K562 (cell line): Measurements from ENCODE around the gene GNAI2. TPM values are rescaled to one million over a fixed set of nuclear protein-coding genes. Genes with fewer than 3 reads are reported as not detected.

ENCODE experiments used
- ATAC-seq: fragments of 200-7000 bp; cut with Tn5 transposase; 3 replicates; pipeline ENCODE4 v1.9.1; 2020; ENCODE audit warnings: moderate library complexity
- BruUV-seq: library from RNA; stranded (reverse); fragments of 400-500 nt; replicated peaks from 2 replicates; lab custom pipeline; 2021; lab: Mats Ljungman, UMichigan
- CTCF ChIA-PET: fragments of 300-600 bp; formaldehyde crosslinking; extraction: SDS; loops from one replicate; lab custom pipeline; 2021; ENCODE audit warnings: low intra/inter-chr PET ratio; lab: Yijun Ruan, JAX
- POLR2A ChIA-PET: fragments of 300-600, 350-650 bp; sonication (Branson Sonifier 250); formaldehyde crosslinking; extraction: SDS; loops from one replicate; lab custom pipeline; 2021; ENCODE audit warnings: antibody characterized with exemption, inconsistent platforms; lab: Yijun Ruan, JAX
- DNase-seq, 4 experiments: peaks; one replicate each; pipeline versions ENCODE4 v3.0.0 to v3.0.0-alpha.2; 2011 to 2018; ENCODE audit warnings: low spot score in 3 of 4, mixed read lengths in 3 of 4; ENCODE audit errors: extremely low read depth in 1 of 4
- FAIRE-seq: peaks from 2 replicates; lab custom pipeline; 2011; peaks lifted over from hg19 to GRCh38; lab: Jason Lieb, UNC
- H2AFZ ChIP-seq: 2 replicates; pipeline ENCODE4 v1.6.0; 2011; ENCODE audit warnings: low read depth, low read length, control low read depth, inconsistent platforms
- H3K27ac ChIP-seq: fragments of 200-600 bp; 3 replicates; pipeline ENCODE4 v1.8.0; 2011; ENCODE audit warnings: low read depth, mild to moderate bottlenecking, control low read depth, inconsistent platforms, low read length, moderate library complexity, mixed read lengths; ENCODE audit errors: extremely low read depth
- H3K27me3 ChIP-seq, 2 experiments: fragments of 300-600 bp in 1 of 2; 2 replicates in 1 of 2; 3 replicates in 1 of 2; pipeline versions ENCODE4 v1.6.0 to v1.8.0; 2011; ENCODE audit warnings: inconsistent platforms in 2 of 2, low read length in 2 of 2, mild to moderate bottlenecking in 1 of 2, mixed read lengths in 1 of 2, moderate library complexity in 1 of 2; ENCODE audit not compliant: control insufficient read depth in 2 of 2, insufficient read depth in 2 of 2
- H3K36me3 ChIP-seq: fragments of 300-600 bp; 3 replicates; pipeline ENCODE4 v1.8.0; 2011; ENCODE audit warnings: mild to moderate bottlenecking, low read length, inconsistent platforms; ENCODE audit not compliant: control insufficient read depth, insufficient read depth
- H3K4me1 ChIP-seq, 2 experiments: fragments of 200-600 bp in 1 of 2; replicated peaks in 1 of 2; 2 replicates in 1 of 2; 3 replicates in 1 of 2; pipeline versions ENCODE4 v1.5.1 to v1.8.0; 2011; ENCODE audit warnings: inconsistent platforms in 2 of 2, low read length in 2 of 2, mild to moderate bottlenecking in 1 of 2, mixed read lengths in 1 of 2, moderate library complexity in 1 of 2; ENCODE audit not compliant: control insufficient read depth in 2 of 2, insufficient read depth in 2 of 2
- H3K4me2 ChIP-seq: 2 replicates; pipeline ENCODE4 v1.6.1; 2011; ENCODE audit warnings: low read length, control low read depth, inconsistent platforms, mixed read lengths; ENCODE audit not compliant: insufficient read depth
- H3K4me3 ChIP-seq: fragments of 200-600 bp; sonication (generic), shearing (Covaris generic); 2 replicates; pipeline ENCODE4 v1.5.1; 2016; ENCODE audit warnings: control low read depth, inconsistent platforms
- H3K79me2 ChIP-seq: fragments of 200-600 bp; 3 replicates; pipeline ENCODE4 v1.8.0; 2011; ENCODE audit warnings: low read length, inconsistent platforms; ENCODE audit not compliant: control insufficient read depth, insufficient read depth
- H3K9ac ChIP-seq, 2 experiments: 2 replicates each; pipeline versions ENCODE4 v1.6.0 to v1.6.1; 2011; ENCODE audit warnings: low read depth in 2 of 2, low read length in 2 of 2, control low read depth in 1 of 2, inconsistent platforms in 1 of 2, mild to moderate bottlenecking in 1 of 2, mixed read lengths in 1 of 2; ENCODE audit not compliant: insufficient read depth in 1 of 2
- H3K9me1 ChIP-seq: one replicate; pipeline ENCODE4 v1.6.0; 2011; ENCODE audit warnings: inconsistent platforms, mild to moderate bottlenecking, low read length, moderate library complexity; ENCODE audit not compliant: control insufficient read depth, insufficient read depth
- H3K9me3 ChIP-seq: replicated peaks from 2 replicates; pipeline ENCODE4 v1.5.1; 2011; ENCODE audit warnings: low read depth, low read length, inconsistent platforms; ENCODE audit not compliant: control insufficient read depth, insufficient read depth
- H4K20me1 ChIP-seq: replicated peaks from 2 replicates; pipeline ENCODE4 v1.6.1; 2011; ENCODE audit warnings: low read length, inconsistent platforms, mixed read lengths; ENCODE audit not compliant: control insufficient read depth, insufficient read depth
- CHD2 ChIP-seq: IDR thresholded peaks from 2 replicates; pipeline ENCODE4 v1.6.1; 2011; ENCODE audit warnings: low read depth, low read length
- CREM ChIP-seq: IDR thresholded peaks from 2 replicates; pipeline ENCODE4 v1.6.1; 2014; ENCODE audit warnings: antibody characterized with exemption, low read depth
- ESRRB ChIP-seq: fragments of 250-450 bp; sonication (Bioruptor Pico); IDR thresholded peaks from 2 replicates; pipeline ENCODE4 v1.5.0; 2020; ENCODE audit warnings: mild to moderate bottlenecking, moderate library complexity, borderline replicate concordance
- ETV6 ChIP-seq, 3 experiments: fragments of 150-350 bp in 1 of 3; sonication (generic) in 1 of 3; formaldehyde crosslinking in 1 of 3; IDR thresholded peaks; 2 replicates each; pipeline versions ENCODE4 v1.6.1 to v1.8.0; 2014 to 2022; ENCODE audit warnings: borderline replicate concordance in 2 of 3, low read depth in 2 of 3, antibody characterized with exemption in 1 of 3, low read length in 1 of 3, mild to moderate bottlenecking in 1 of 3, missing genetic modification reagents in 1 of 3
- FOS ChIP-seq: IDR thresholded peaks from 3 replicates; pipeline ENCODE4 v1.6.1; 2011; ENCODE audit not compliant: insufficient read length; ENCODE audit errors: extremely low read depth
- KDM5B ChIP-seq: fragments of 200-600 bp; sonication (generic); IDR thresholded peaks from 2 replicates; pipeline ENCODE4 v1.6.1; 2012; ENCODE audit warnings: low read depth, mild to moderate bottlenecking, moderate library complexity, low read length, control low read depth, inconsistent platforms; ENCODE audit not compliant: insufficient replicate concordance
- MIER1 ChIP-seq: fragments of 450-650 bp; IDR thresholded peaks from 2 replicates; pipeline ENCODE4 v1.6.1; 2016; ENCODE audit warnings: antibody characterized with exemption, mild to moderate bottlenecking, low read depth
- OTX1 ChIP-seq: fragments of 450-650 bp; formaldehyde crosslinking; IDR thresholded peaks from 2 replicates; pipeline ENCODE4 v1.4.0; 2022; ENCODE audit warnings: mild to moderate bottlenecking
- PRMT5 ChIP-seq: sonication (generic); formaldehyde crosslinking; IDR thresholded peaks from 2 replicates; pipeline ENCODE4 v1.5.0; 2020; ENCODE audit warnings: missing genetic modification reagents
- RBM14 ChIP-seq: fragments of 200-400 bp; formaldehyde crosslinking; IDR thresholded peaks from 2 replicates; pipeline ENCODE4 v1.6.1; 2018; ENCODE audit warnings: low read depth, mild to moderate bottlenecking, low read length, moderate library complexity, borderline replicate concordance; ENCODE audit not compliant: insufficient read depth
- RBM22 ChIP-seq: fragments of 200-400 bp; formaldehyde crosslinking; IDR thresholded peaks from 2 replicates; pipeline ENCODE4 v1.6.1; 2018; ENCODE audit warnings: low read length, low read depth; ENCODE audit not compliant: poor library complexity, severe bottlenecking
- RFX5 ChIP-seq: IDR thresholded peaks from 2 replicates; pipeline ENCODE4 v1.6.1; 2011; ENCODE audit warnings: low read depth, mild to moderate bottlenecking, improper control_type of control experiment, low read length
- SRSF7 ChIP-seq: fragments of 200-400 bp; formaldehyde crosslinking; optimal IDR thresholded peaks from 2 replicates; pipeline ENCODE3; 2017; ENCODE audit warnings: mild to moderate bottlenecking, low read depth, low read length
- TAF7 ChIP-seq: fragments of 450-650 bp; IDR thresholded peaks from 2 replicates; pipeline ENCODE4 v1.6.1; 2016; ENCODE audit warnings: missing genetic modification characterization, missing compliant biosample characterization
- TCF15 ChIP-seq: fragments of 250-450 bp; sonication (Bioruptor Pico); IDR thresholded peaks from 2 replicates; pipeline ENCODE4 v1.8.0; 2022; ENCODE audit warnings: moderate library complexity, mild to moderate bottlenecking, inconsistent platforms
- U2AF2 ChIP-seq: fragments of 200-400 bp; formaldehyde crosslinking; optimal IDR thresholded peaks from 2 replicates; pipeline ENCODE3; 2017; ENCODE audit warnings: low read depth, mild to moderate bottlenecking, low read length
- ZBTB33 ChIP-seq: sonication (generic); formaldehyde crosslinking; IDR thresholded peaks from 2 replicates; pipeline ENCODE4 v1.8.1; 2023; ENCODE audit warnings: mild to moderate bottlenecking, missing genetic modification reagents
- ZFPM2 ChIP-seq: fragments of 250-450 bp; sonication (Bioruptor Pico); IDR thresholded peaks from 2 replicates; pipeline ENCODE4 v1.5.1; 2022; ENCODE audit warnings: mild to moderate bottlenecking
- ZNF23 ChIP-seq: fragments of 250-450 bp; sonication (Bioruptor Pico); IDR thresholded peaks from 2 replicates; pipeline ENCODE4 v1.4.0; 2020; ENCODE audit warnings: mild to moderate bottlenecking
- WGBS: fragments of 100-300 bp; shearing (Covaris generic); methylation state at CpG from one replicate; pipeline ENCODE4 v1.1.6; 2016; ENCODE audit warnings: low coverage, mixed read lengths; ENCODE audit not compliant: insufficient coverage; ENCODE audit errors: missing lambda C conversion rate; 5-methylcytosine and 5-hydroxymethylcytosine counted together
- in situ Hi-C: fragments of 300-500 bp; cut with MboI; formaldehyde crosslinking; loops from 4 replicates; pipeline ENCODE4 v1.15.0; 2018; ENCODE audit warnings: inconsistent platforms, mixed read lengths
- intact Hi-C: fragments of 100-400 bp; cut with micrococcal nuclease; formaldehyde crosslinking; loops from 2 replicates; pipeline ENCODE4 v1.14.2; 2022
- polyA plus RNA-seq, 8 experiments: library from polyadenylated mRNA; depleted of rRNA in 4 of 8; stranded (reverse) in 5 of 8; unstranded in 3 of 8; fragments of >200 nt; fragmentation: Nextera tagmentation in 2 of 8; fragmentation: Illumina TruSeq in 1 of 8; extraction: Ambion mirVana in 2 of 8; extraction: Trizol in 1 of 8; gene quantifications; 2 replicates each; pipeline versions ENCODE4 v1.2.1 to v1.2.3, GENCODE V29; 2011 to 2014; ENCODE audit warnings: inconsistent platforms in 1 of 8, missing spikeins in 1 of 8
- total RNA-seq, 7 experiments: library from RNA; depleted of rRNA in 6 of 7; stranded (reverse); fragments of >200 nt in 6 of 7; fragmentation: Illumina TruSeq in 2 of 7; extraction: Trizol in 2 of 7; gene quantifications; 2 replicates each; pipeline versions ENCODE4 v1.2.1 to v1.2.3, GENCODE V29; 2011 to 2021; ENCODE audit warnings: low replicate concordance in 1 of 7

Gene GNAI2
- total and polyA plus RNA-seq, 9 of the 15 experiments (the other 6 are each of a cell fraction or from before 2014, with no cell fraction given), result 1.1 to 72.2 (median 42.7) TPM

GRCh38 chr3:50278880-50279224 lies 42.8 kb downstream of the GNAI2 start, which contains the start of gene LSMEM2:
LSMEM2 (plus strand) TSS chr3:50279087; CDS start chr3:50279114, 27 bp downstream.
- no peaks in the 10 kb centered on the region for H3K9me1 ChIP-seq
- H3K27ac ChIP-seq, result no peak within 1 kb of the TSS
- POLR2A ChIA-PET, result interaction anchor here (0.6 to 1.7 kb wide), 3 partner anchors 13 to 36 kb away, joined by 3 to 8 read pairs (median 3); partner anchors contain the start of gene IFRD2
- no peak within 1 kb of the TSS for H3K4me2 ChIP-seq
- WGBS, result 16% methylated on average over 2 of the region's 2 CpGs
- no peaks in the 10 kb centered on the region for H3K79me2 ChIP-seq
- no peaks in the 10 kb centered on the region for H3K36me3 ChIP-seq
- BruUV-seq, result no TSS peak
- H3K9me3 ChIP-seq, result no peaks in the 10 kb centered on the region
- FAIRE-seq (no peak), DNase-seq (no peak), ATAC-seq (no peak)
- CTCF ChIA-PET, result no interaction called here
- H3K4me1 ChIP-seq, result peaks cover 0 to 22% of the 10 kb centered on the region in 2 experiments; a peak in 3 of 5 replicates
- H4K20me1 ChIP-seq, result no peaks in the 10 kb centered on the region
- no peak within 1 kb of the TSS for H3K4me3 ChIP-seq
- TF ChIP-seq ZNF23 (CRISPR knock-in tag) (no peak), CHD2 (no peak), ZFPM2 (no peak), TAF7 (tag) (no peak), TCF15 (CRISPR knock-in tag) (no peak), U2AF2 (no peak), ESRRB (CRISPR knock-in tag) (no peak), RFX5 (no peak), OTX1 (CRISPR knock-in tag) (no peak), RBM14 (no peak), CREM (no peak), KDM5B (no peak), FOS (no peak), ETV6 (IDR thresholded peaks at IDR 0.05; ENCODE audit: borderline replicate concordance in 1 of 2, low read depth in 2 of 2, low read length in 1 of 2) (no peak), ETV6 (CRISPR knock-in tag; IDR thresholded peaks at IDR 0.05; ENCODE audit: borderline replicate concordance) (no peak), ZBTB33 (CRISPR knock-in tag) (no peak), RBM22 (no peak), MIER1 (no peak), SRSF7 (no peak), PRMT5 (CRISPR knock-in tag) (no peak)
- intact Hi-C loops, result no loop called here
- H3K27me3 ChIP-seq, result no peaks in the 10 kb centered on the region
- in situ Hi-C loops, result no loop called here
- H3K9ac ChIP-seq, result peak within 1 kb of the TSS in 1 of 2 experiments; percentile 61; a peak in 2 of 4 replicates
- peak within 1 kb of the TSS; percentile 20; the same call in 1 of the 2 replicates for H2AFZ ChIP-seq
